Liver (tissue), 2 donors: Measurements from ENCODE around the gene IL1RAPL2.

Experiments
- CTCF ChIP-seq: fragments of 150-350 bp; IDR thresholded peaks from 2 replicates; pipeline ENCODE4 v1.5.1; 2017; ENCODE audit warnings: improper control_type of control experiment, low read depth, low read length; ENCODE audit not compliant: missing input control
- REST ChIP-seq: IDR thresholded peaks from 2 replicates; pipeline ENCODE4 v1.6.1; 2016; ENCODE audit warnings: antibody characterized with exemption, mild to moderate bottlenecking
- donor health status: healthy.

GRCh38 chrX:104988038-104988437 is 422.0 kb downstream of the IL1RAPL2 start:
- TF ChIP-seq CTCF = no peak
- TF ChIP-seq REST = no peak
